Left ventricle myocardium inferior (tissue), 1 donor: Measurements from ENCODE around the gene RBMS3. TPM values are rescaled to one million over a fixed set of nuclear protein-coding genes. Genes with fewer than 3 reads are reported as not detected.

Experiments
- DNase-seq: peaks from one replicate; pipeline ENCODE4 v3.0.0-alpha.2; 2020
- H3K27ac ChIP-seq: fragments of 200-600 bp; replicated peaks from 2 replicates; pipeline ENCODE4 v1.8.0; 2021
- H3K27me3 ChIP-seq: fragments of 200-600 bp; 2 replicates; pipeline ENCODE4 v1.8.0; 2021; ENCODE audit warnings: low read depth
- H3K36me3 ChIP-seq: fragments of 200-600 bp; 2 replicates; pipeline ENCODE4 v1.8.0; 2021
- H3K4me1 ChIP-seq: fragments of 200-600 bp; 2 replicates; pipeline ENCODE4 v1.8.0; 2021
- H3K4me3 ChIP-seq: fragments of 200-600 bp; 2 replicates; pipeline ENCODE4 v1.8.0; 2021; ENCODE audit warnings: mild to moderate bottlenecking, moderate library complexity
- H3K9me3 ChIP-seq: fragments of 200-600 bp; replicated peaks from 2 replicates; pipeline ENCODE4 v1.8.0; 2021
- CTCF ChIP-seq: fragments of 200-600 bp; IDR thresholded peaks from 2 replicates; pipeline ENCODE4 v1.8.0; 2021; ENCODE audit warnings: antibody characterized with exemption, mild to moderate bottlenecking, borderline replicate concordance
- intact Hi-C: fragments of 100-400 bp; cut with micrococcal nuclease; formaldehyde crosslinking; loops from one replicate; pipeline ENCODE4 v1.11.0; 2022
- total RNA-seq: library from RNA; stranded (reverse); fragmentation: NEBNext Ultra II Directional; extraction: Animal tissue kit (Norgen Biotek cat#: 25700); gene quantifications from one replicate; pipeline ENCODE4 v1.2.1, GENCODE V29; 2021
- donor health status: DM: no; HTN: yes; CAD: no; lungs with severe emphysema.

The RBMS3 gene
- total RNA-seq, 1 donor from 2014 or later = 25.3 TPM

DNA sequence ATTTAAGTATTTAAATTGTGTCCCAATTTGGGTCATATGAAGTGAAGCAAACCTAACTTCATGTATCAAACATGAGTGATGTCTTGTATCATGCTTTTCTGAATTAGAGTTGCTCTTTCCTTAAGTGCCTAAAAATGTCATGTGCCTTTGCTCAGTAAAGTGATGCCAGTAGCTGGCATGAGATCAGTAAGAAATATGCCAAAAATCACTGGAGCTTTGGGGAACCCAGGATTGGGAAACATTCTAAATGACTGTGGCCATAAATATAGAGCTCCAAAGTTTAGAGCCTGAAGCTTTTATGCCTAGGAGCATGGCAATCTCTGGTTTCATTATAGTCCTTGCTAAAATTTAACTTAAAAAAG, 33.8 kb downstream of the RBMS3 start:
- Histone ChIP-seq H3K9me3 (no peaks in the 10 kb centered on the region), H3K27me3 (no peaks in the 10 kb centered on the region), H3K4me3 (no peak overlapping the region), H3K4me1 (peaks cover 97% of the 10 kb centered on the region), H3K36me3 (no peaks in the 10 kb centered on the region), H3K27ac (no peak overlapping the region)
- no peak for DNase-seq
- intact Hi-C loops = no loop called here
- TF ChIP-seq CTCF = no peak

- Histone ChIP-seq H3K36me3 (no peaks in the 10 kb centered on the region), H3K27me3 (no peaks in the 10 kb centered on the region), H3K4me1 (peaks cover 92% of the 10 kb centered on the region), H3K4me3 (no peak overlapping the region), H3K27ac (no peak overlapping the region), H3K9me3 (no peaks in the 10 kb centered on the region)
- intact Hi-C loops = no loop called here
- no peak for TF ChIP-seq CTCF
- no peak for DNase-seq
These were observed 36.8 kb downstream of the RBMS3 start for GRCh38 chr3:29317659-29318173.

- Histone ChIP-seq H3K4me1 (peaks cover 91% of the 10 kb centered on the region), H3K36me3 (no peaks in the 10 kb centered on the region), H3K27me3 (no peaks in the 10 kb centered on the region), H3K4me3 (no peak overlapping the region), H3K27ac (no peak overlapping the region), H3K9me3 (no peaks in the 10 kb centered on the region)
- no peak for TF ChIP-seq CTCF
- intact Hi-C loops = no loop called here
- no peak for DNase-seq
These were observed 37.4 kb downstream of the RBMS3 start for GRCh38 chr3:29318251-29318650.

DNA sequence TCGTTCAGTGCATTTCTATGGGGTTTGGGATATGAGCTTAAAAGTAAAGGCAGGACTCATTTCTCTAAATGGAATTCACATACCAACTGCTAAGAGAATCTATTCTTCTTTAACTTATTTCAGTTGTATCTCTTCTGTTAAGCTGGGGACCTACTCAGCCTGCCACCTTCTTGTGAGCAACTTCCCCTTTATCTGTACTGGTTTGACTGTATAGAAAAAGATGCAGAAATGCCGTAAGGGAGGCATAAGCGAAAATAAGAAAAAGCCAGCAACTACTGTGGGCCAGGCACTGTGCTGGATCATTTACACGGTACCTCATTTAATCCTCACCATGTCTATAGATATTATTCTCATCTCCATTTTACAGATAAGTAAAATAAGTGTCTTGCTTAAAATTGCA, 38.4 kb downstream of the RBMS3 start:
- H3K36me3 ChIP-seq = no peaks in the 10 kb centered on the region
- intact Hi-C loops = no loop called here
- peaks cover 91% of the 10 kb centered on the region for H3K4me1 ChIP-seq
- H3K9me3 ChIP-seq = no peaks in the 10 kb centered on the region
- no peak for TF ChIP-seq CTCF
- no peaks in the 10 kb centered on the region for H3K27me3 ChIP-seq
- DNase-seq = no peak
- peak overlapping the region; percentile 25 for H3K27ac ChIP-seq
- H3K4me3 ChIP-seq = no peak overlapping the region

- Histone ChIP-seq H3K4me3 (peak overlapping the region; percentile 36), H3K36me3 (no peaks in the 10 kb centered on the region), H3K9me3 (no peaks in the 10 kb centered on the region), H3K4me1 (peaks cover 91% of the 10 kb centered on the region), H3K27ac (peak overlapping the region; percentile 25), H3K27me3 (no peaks in the 10 kb centered on the region)
- intact Hi-C loops = no loop called here
- no peak for DNase-seq
- no peak for TF ChIP-seq CTCF
These were observed 38.9 kb downstream of the RBMS3 start for GRCh38 chr3:29319798-29320197.

- no peaks in the 10 kb centered on the region for H3K9me3 ChIP-seq
- no peak overlapping the region for H3K27ac ChIP-seq
- intact Hi-C loops = no loop called here
- no peak for TF ChIP-seq CTCF
- no peaks in the 10 kb centered on the region for H3K36me3 ChIP-seq
- H3K27me3 ChIP-seq = no peaks in the 10 kb centered on the region
- H3K4me1 ChIP-seq = peaks cover 71% of the 10 kb centered on the region
- DNase-seq = no peak
- no peak overlapping the region for H3K4me3 ChIP-seq
These were observed 41.7 kb downstream of the RBMS3 start for GRCh38 chr3:29322586-29322985.
